GM21390 (cell line): ENCODE results near the gene CCL21.

Experiments used
- ATAC-seq: cut with Tn5 transposase; IDR thresholded peaks from one replicate; pipeline ENCODE4 v1.9.1; 2021; ENCODE audit not compliant: unreplicated experiment

Gene CCL21

DNA sequence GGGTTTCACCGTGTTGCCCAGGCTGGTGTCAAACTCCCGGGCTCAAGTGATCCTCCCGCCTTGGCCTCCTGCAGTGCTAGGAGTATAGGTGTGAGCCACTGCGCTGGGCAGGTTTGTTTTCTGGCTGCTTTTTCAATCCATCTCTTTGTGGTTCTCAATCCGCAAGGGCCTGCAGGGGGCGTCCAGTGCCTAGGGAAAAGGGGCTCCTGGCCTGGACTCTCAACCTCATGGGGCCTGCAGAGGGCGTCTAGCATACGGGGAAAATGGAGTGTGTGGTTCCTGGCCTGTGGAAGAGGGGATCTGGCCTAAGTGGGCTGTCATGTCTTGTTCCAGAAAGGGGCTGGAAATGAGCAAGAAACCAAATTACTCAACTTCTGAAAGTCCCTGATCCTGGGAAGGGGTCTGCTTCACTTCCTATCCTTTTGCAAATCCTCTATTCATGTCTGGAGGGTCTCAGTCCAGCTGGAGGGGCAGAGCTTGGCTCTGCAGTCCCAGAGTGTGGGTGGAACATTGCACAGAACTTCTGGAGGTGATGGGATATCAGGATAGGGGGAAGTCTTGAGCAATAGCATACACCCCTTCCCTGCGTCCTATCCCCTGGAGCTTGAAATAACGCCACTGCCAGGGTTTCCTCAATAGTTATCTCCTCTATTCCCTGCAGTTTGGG lies 34.8 kb downstream of the CCL21 start:
- no peak for ATAC-seq

GRCh38 chr9:34674440-34674839 lies 35.5 kb downstream of the CCL21 start:
- no peak for ATAC-seq

DNA sequence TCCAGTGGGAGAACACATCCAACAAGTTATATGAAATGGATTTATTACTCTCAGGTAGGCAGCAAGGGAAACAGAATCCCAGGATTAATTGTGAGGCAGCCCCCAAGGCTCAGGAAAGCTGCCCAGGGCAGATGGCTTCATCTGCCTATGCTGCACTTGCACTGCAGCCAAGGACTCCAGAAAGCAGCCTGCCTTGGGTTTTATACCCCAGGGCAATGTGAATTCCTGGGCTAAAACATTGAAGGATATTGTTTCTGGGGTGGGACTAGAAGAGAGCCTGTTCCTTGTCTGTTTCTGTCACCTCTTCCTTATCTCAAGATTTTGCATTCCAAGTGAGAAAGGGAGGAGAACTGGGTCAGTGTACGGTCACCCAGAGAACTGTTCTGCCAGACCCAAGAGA lies 38.6 kb downstream of the CCL21 start:
- ATAC-seq, result no peak

GRCh38 chr9:34669809-34670562 lies 40.0 kb downstream of the CCL21 start:
- ATAC-seq, result no peak

GRCh38 chr9:34665381-34666250 lies 44.3 kb downstream of the CCL21 start:
- peak; percentile 71 for ATAC-seq

DNA sequence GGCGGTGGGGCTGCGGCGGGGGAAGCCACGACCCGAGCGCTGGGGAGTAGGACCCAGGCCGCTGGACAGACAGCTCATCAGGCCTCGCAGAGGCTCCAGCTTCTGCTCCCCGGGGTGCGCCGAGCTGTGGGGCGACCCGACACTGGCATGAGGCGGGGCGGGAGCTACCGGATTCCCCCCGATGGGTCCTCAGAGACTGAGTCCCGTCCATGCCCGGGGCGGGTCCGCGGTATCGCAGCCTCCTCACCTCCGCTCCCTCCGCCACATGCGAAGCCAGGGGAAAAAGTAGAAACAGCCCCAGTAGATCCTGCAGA lies 44.9 kb downstream of the CCL21 start:
- ATAC-seq, result peak; percentile 11

DNA sequence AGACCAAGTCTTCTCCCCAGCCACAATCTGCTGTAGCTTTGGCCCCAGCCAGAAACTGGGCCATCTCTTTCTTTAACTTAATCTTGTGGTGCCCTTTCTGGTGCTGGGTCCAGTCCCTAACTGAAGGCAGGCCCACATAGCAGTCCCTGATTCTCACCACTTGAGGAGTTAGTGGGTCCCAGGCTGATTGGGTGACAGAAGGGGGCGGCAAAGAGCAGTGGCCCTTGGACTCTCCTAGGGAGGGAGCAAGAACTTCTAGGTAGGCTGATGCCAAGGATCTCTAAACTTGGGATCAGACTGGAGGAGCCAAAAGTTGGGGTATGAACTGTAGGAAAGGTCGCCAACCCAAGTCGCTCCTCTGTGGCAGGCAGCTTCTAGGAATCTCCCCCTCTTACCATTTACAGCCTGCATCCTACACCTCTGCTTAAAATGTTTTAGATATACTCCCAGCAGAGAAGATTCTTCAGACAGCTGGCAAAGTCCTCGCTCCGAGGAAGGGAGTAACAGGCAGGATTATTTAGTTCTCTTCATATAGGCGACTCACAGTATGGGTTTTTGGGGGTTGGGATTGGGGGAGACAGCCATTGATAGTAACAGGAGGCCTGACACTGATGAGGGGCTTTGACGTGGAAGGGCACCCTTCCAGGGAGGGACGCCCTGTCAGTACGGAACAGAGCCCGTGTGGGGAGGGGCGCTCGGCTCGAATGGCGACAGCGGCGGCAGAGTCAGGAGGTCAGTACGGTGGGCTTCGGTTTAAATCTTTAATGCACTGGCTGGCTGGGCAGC lies 45.5 kb downstream of the CCL21 start:
- peak; percentile 9 for ATAC-seq

DNA sequence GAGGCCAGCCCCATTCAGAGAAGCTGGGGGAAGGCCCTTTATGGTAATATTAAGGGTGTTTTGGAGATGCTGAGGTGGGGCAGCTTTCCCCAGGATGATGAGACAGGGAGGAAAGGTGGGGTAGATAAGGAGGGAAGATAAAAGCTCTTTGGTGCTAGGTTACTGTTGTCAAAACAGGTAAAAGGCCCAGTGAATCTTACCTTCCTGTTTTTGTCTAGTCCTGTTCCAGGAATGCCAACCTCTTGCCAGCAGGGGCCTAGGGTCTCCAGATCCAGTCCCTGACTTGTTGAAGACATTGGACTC lies 46.7 kb downstream of the CCL21 start:
- ATAC-seq, result no peak

DNA sequence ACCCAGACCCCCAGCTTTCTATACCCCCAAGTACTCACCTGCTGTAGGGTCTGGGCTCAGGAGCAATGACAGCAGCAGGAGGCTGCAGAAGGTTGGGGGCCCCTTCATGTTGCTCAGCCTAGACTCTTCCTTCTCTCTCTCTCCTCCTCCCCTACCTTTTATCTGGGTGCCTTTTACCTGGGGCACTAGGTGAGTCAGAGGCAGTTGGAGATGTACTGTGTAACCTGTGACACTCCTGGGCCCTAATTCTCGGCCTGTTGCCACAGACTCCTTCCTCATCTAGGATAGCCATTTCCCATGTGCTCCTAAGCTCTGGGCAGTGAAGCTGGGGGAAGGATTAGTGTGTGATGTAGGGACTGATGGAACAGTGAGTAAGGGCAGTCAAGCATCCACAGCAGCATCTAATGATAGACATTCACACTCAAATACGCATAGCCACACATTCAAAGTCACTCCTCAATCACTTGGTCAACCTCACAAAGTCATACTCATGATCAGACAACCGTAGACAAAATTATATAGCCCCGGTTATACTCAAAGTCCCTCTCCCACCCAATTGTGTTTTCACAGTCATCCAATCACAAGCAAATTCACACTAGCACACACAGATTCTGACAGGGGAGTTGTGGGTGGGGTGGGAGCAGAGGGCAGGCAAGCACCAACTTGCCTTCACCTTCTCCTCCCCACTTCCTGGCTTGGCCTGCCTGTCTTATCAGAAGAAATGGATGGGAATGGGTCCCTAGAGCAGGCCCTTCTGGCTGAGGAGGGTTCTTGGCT lies 47.2 kb downstream of the CCL21 start, which contains the start of gene CCL27:
CCL27 (minus strand) TSS at position 132 of the 777 bp plus-strand sequence; CDS start at position 108, 24 bp downstream.
- no peak for ATAC-seq

DNA sequence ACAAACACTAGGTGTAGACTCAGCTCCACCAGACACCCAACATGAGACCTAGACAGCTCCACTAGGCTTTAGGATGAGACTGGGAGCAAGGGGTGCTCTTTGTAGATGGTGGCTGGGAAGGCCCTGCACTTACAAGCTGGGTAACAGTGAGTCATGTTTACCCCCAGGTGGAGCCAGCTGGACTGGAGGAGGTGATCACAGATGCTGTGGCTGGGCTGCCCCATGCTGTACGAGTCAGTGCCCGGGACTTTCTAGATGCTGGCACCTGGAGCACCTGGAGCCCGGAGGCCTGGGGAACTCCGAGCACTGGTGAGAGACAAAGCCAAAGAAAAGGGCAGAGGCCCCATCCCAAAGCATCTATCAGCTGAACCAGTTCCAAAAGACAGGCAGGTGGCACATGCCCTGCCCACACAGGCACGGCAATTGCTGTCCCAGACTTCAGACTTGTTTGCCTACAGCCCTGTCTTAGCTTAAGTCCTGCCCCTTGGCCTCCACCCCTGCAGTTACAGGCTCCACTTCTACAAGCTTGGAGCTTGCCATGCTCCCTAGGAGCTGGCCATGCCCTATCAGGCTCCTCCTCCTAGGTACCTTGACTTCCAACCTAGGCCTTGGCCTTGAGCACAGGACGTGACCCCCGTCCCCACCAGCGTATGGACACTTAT lies 50.2 kb downstream of the CCL21 start:
- ATAC-seq, result no peak
